MM.1S (cell line): ENCODE results near the gene EDNRA.

Source experiments
- DNase-seq: peaks from one replicate; pipeline ENCODE4 v3.0.0-alpha.2; 2015
- H2AFZ ChIP-seq: fragments of 300-600 bp; sonication (generic); 2 replicates; pipeline ENCODE4 v1.6.0; 2016; ENCODE audit warnings: antibody characterized with exemption, low read length
- H3F3A ChIP-seq: fragments of 300-600 bp; sonication (generic); 2 replicates; pipeline ENCODE4 v1.6.1; 2016; ENCODE audit warnings: mild to moderate bottlenecking, antibody characterized with exemption, low read length, moderate library complexity, mixed read lengths; ENCODE audit not compliant: insufficient read depth
- H3K27ac ChIP-seq: fragments of 300-600 bp; sonication (generic); 2 replicates; pipeline ENCODE4 v1.5.1; 2016; ENCODE audit warnings: mild to moderate bottlenecking, low read length
- H3K27me3 ChIP-seq: fragments of 300-600 bp; sonication (generic); replicated peaks from 2 replicates; pipeline ENCODE4 v1.6.0; 2016; ENCODE audit warnings: low read length; ENCODE audit not compliant: insufficient read depth
- H3K36me3 ChIP-seq: fragments of 300-600 bp; sonication (generic); replicated peaks from 2 replicates; pipeline ENCODE4 v1.6.1; 2016; ENCODE audit warnings: mild to moderate bottlenecking, low read length, mixed read lengths; ENCODE audit not compliant: insufficient read depth
- H3K4me1 ChIP-seq: fragments of 300-600 bp; sonication (generic); 2 replicates; pipeline ENCODE4 v1.6.1; 2016; ENCODE audit warnings: low read length, mixed read lengths
- H3K4me2 ChIP-seq: fragments of 300-600 bp; sonication (generic); 2 replicates; pipeline ENCODE4 v1.6.0; 2016; ENCODE audit warnings: low read depth, low read length
- H3K4me3 ChIP-seq: fragments of 300-600 bp; sonication (generic); 2 replicates; pipeline ENCODE4 v1.5.1; 2016; ENCODE audit warnings: low read length, mixed read lengths
- H3K79me2 ChIP-seq: fragments of 300-600 bp; sonication (generic); 2 replicates; pipeline ENCODE4 v1.6.1; 2016; ENCODE audit warnings: mixed run types, low read length, mixed read lengths
- H3K9ac ChIP-seq: fragments of 300-600 bp; sonication (generic); 2 replicates; pipeline ENCODE4 v1.6.1; 2016; ENCODE audit warnings: low read length, mixed read lengths
- H3K9me2 ChIP-seq: fragments of 300-600 bp; sonication (generic); replicated peaks from 2 replicates; pipeline ENCODE4 v1.6.1; 2016; ENCODE audit warnings: mild to moderate bottlenecking, low read length, mixed read lengths; ENCODE audit not compliant: insufficient read depth
- H3K9me3 ChIP-seq: fragments of 300-600 bp; sonication (generic); replicated peaks from 2 replicates; pipeline ENCODE4 v1.6.1; 2016; ENCODE audit warnings: mild to moderate bottlenecking, low read length, mixed read lengths; ENCODE audit not compliant: insufficient read depth
- H4K20me1 ChIP-seq: fragments of 300-600 bp; sonication (generic); 2 replicates; pipeline ENCODE4 v1.6.1; 2016; ENCODE audit warnings: mild to moderate bottlenecking, low read length, moderate library complexity, mixed read lengths; ENCODE audit not compliant: insufficient read depth
- CTCF ChIP-seq: fragments of 300-600 bp; sonication (generic); IDR thresholded peaks from 2 replicates; pipeline ENCODE4 v1.5.1; 2016; ENCODE audit warnings: antibody characterized with exemption, low read length, mixed read lengths
- EZH2 ChIP-seq: fragments of 300-600 bp; sonication (generic); optimal IDR thresholded peaks from 2 replicates; pipeline ENCODE3; 2017; ENCODE audit warnings: low read depth, mild to moderate bottlenecking, antibody characterized with exemption, low read length, mixed read lengths
- EZH2phosphoT487 ChIP-seq: fragments of 300-600 bp; sonication (generic); IDR thresholded peaks from 2 replicates; pipeline ENCODE4 v1.6.1; 2018; ENCODE audit warnings: antibody characterized with exemption, low read length

EDNRA gene

DNA sequence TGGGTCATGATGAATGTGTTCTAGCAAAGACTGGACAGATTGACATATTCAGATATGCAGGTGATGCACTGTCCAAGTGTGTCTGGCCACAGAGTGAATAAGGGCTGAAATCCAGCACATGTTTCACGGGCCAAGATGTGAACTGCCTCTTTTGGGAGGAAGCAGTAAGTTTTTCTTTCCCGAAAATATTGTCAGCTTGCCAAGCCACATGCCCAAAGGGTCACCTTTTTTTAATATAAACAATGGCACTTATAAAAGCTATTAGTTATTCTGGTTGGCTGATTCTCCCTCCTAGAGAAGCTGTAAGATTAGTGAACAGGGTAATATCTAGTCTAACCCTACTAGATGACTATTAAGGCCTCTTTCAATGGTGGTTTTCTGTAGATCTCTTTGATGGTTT lies 1.5 kb upstream of the EDNRA start:
- no peak overlapping the region for H3K4me2 ChIP-seq
- peaks cover 4% of the 10 kb centered on the region; the same call in 1 of the 2 replicates for H3F3A ChIP-seq
- no peak overlapping the region for H3K9ac ChIP-seq
- no peak for DNase-seq
- H3K27ac ChIP-seq = no peak overlapping the region
- no peak overlapping the region for H3K4me3 ChIP-seq
- no peaks in the 10 kb centered on the region for H3K36me3 ChIP-seq
- TF ChIP-seq EZH2phosphoT487 = no peak
- TF ChIP-seq CTCF = no peak
- no peak for TF ChIP-seq EZH2
- H3K79me2 ChIP-seq = no peaks in the 10 kb centered on the region
- H2AFZ ChIP-seq = no peak overlapping the region
- H3K9me2 ChIP-seq = no peaks in the 10 kb centered on the region
- no peaks in the 10 kb centered on the region for H3K27me3 ChIP-seq
- no peaks in the 10 kb centered on the region for H3K9me3 ChIP-seq
- peaks cover 14% of the 10 kb centered on the region for H3K4me1 ChIP-seq
- no peaks in the 10 kb centered on the region for H4K20me1 ChIP-seq

- Histone ChIP-seq H4K20me1 (no peaks in the 10 kb centered on the region), H3K4me3 (no peak overlapping the region), H3K9me2 (no peaks in the 10 kb centered on the region), H3K4me1 (peaks cover 14% of the 10 kb centered on the region), H3F3A (peaks cover 4% of the 10 kb centered on the region; the same call in 1 of the 2 replicates), H3K36me3 (no peaks in the 10 kb centered on the region), H3K9ac (no peak overlapping the region), H2AFZ (no peak overlapping the region), H3K4me2 (no peak overlapping the region), H3K9me3 (no peaks in the 10 kb centered on the region), H3K79me2 (no peaks in the 10 kb centered on the region), H3K27ac (no peak overlapping the region), H3K27me3 (no peaks in the 10 kb centered on the region)
- TF ChIP-seq CTCF (no peak), EZH2phosphoT487 (no peak), EZH2 (no peak)
- DNase-seq = no peak
These were observed 1.1 kb upstream of the EDNRA start for GRCh38 chr4:147479786-147480185.

- H3K9me2 ChIP-seq = no peaks in the 10 kb centered on the region
- no peaks in the 10 kb centered on the region for H3K36me3 ChIP-seq
- H3K27ac ChIP-seq = no peak overlapping the region
- no peaks in the 10 kb centered on the region for H3K27me3 ChIP-seq
- no peak overlapping the region for H2AFZ ChIP-seq
- H3K9ac ChIP-seq = no peak overlapping the region
- H3K4me1 ChIP-seq = peaks cover 14% of the 10 kb centered on the region
- no peak for TF ChIP-seq EZH2phosphoT487
- TF ChIP-seq EZH2 = no peak
- no peak for TF ChIP-seq CTCF
- no peaks in the 10 kb centered on the region for H4K20me1 ChIP-seq
- H3K4me3 ChIP-seq = no peak overlapping the region
- H3K79me2 ChIP-seq = no peaks in the 10 kb centered on the region
- H3K9me3 ChIP-seq = no peaks in the 10 kb centered on the region
- DNase-seq = no peak
- H3F3A ChIP-seq = peaks cover 4% of the 10 kb centered on the region; the same call in 1 of the 2 replicates
- H3K4me2 ChIP-seq = no peak overlapping the region
These were observed 401 bp upstream of the EDNRA start for GRCh38 chr4:147480502-147480890.
